ENCODE results near the gene NEUROD6.

NEUROD6 gene

DNA sequence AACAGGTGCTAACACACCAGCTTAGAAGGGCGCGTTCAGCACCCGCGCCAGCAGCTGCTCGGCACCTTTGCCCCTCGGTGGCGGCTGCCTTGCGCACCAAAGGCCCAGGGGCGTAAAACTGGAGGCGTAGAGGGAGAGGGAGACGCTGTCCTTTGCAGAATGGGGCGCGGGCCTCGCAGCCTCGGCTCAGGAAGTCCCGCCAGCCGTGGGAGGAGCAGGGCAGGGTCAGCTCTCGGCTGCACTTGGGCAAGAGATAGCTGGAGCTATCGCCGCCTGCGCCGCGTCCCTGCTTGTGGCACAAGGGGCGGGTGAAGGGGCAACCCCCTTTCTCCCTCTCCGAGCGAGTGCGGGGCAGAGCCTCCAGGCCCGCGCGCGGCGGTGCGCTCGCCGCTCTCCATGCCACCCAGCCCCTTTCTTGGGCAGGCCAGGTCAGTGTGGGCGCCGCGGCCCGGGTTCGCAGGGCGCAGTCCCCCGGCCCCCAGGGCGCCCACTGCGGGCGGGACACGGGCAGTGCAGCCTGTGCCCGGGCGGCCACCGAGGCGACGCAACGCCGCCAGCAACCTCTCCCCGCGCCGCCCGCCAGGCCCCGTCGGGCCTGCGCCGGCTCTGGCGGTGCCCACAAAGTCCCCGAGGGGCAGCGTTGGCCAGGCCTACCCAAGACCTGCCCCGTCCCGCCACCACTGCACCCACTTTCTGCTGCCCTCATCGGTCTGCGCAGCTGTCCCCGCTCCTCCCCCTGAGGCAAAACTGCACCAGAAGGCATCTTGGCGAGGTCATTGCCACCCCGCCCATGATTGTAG, 4.1 kb downstream of the NEUROD6 start (continued):
- TF ChIP-seq, protein P1, sequence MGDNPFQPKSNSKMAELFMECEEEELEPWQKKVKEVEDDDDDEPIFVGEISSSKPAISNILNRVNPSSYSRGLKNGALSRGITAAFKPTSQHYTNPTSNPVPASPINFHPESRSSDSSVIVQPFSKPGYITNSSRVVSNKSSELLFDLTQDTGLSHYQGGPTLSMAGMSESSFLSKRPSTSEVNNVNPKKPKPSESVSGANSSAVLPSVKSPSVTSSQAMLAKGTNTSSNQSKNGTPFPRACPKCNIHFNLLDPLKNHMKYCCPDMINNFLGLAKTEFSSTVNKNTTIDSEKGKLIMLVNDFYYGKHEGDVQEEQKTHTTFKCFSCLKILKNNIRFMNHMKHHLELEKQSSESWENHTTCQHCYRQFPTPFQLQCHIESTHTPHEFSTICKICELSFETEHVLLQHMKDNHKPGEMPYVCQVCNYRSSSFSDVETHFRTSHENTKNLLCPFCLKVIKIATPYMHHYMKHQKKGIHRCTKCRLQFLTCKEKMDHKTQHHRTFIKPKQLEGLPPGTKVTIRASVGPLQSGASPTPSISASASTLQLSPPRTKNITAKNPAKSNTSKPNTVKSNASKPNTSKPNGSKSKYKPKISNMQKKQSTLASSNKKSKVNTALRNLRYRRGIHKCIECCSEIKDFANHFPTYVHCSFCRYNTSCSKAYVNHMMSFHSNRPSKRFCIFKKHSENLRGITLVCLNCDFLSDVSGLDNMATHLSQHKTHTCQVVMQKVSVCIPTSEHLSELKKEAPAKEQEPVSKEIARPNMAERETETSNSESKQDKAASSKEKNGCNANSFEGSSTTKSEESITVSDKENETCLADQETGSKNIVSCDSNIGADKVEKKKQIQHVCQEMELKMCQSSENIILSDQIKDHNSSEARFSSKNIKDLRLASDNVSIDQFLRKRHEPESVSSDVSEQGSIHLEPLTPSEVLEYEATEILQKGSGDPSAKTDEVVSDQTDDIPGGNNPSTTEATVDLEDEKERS (tag by site-specific recombination; IDR thresholded peaks at IDR 0.05), result no peak
- no peak for TF ChIP-seq SETDB1 (IDR thresholded peaks at IDR 0.05; ENCODE audit: insufficient read length, low read length)
- TF ChIP-seq ZBTB17 (tag by site-specific recombination; IDR thresholded peaks at IDR 0.05), result no peak

DNA sequence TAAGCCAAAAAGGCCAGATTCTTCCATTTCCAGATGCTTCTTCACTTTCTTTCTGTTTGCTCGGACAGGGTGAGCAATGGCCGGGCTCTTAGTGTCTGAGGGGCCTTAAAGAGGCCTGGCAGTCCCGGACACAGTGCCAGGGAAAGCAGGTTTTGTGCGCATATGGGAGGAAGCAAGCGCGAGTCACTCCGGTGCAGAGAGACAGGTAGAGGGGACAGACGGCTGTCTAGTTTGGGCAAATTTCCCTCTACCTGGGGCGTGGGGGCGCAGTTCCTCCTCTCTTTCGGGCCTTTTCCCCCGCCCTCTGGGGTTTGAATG, 4.7 kb downstream of the NEUROD6 start:
- Histone ChIP-seq H3K4me1 (ENCODE audit: control insufficient read depth, insufficient read depth, low read length) (peaks cover 4% of the 10 kb centered on the region; the same call in 1 of the 2 replicates), H3K9me3 (ENCODE audit: control insufficient read depth, insufficient read depth, low read depth, low read length) (no peaks in the 10 kb centered on the region), H3K36me3 (ENCODE audit: control insufficient read depth in 2 of 2, insufficient read depth in 1 of 2, low read length in 2 of 2) (no peaks in the 10 kb centered on the region), H3K27ac (ENCODE audit: extremely low read depth, low read depth, low read length) (no peak overlapping the region), H3K4me3 (ENCODE audit: low read depth, low read length) (no peak overlapping the region)
- TF ChIP-seq OSR2 (tag by site-specific recombination; IDR thresholded peaks at IDR 0.05) (no peak), KLF9 (tag by site-specific recombination; IDR thresholded peaks at IDR 0.05; ENCODE audit: low read depth) (no peak), SP7 (tag by site-specific recombination; IDR thresholded peaks at IDR 0.05) (no peak), ZBTB7A (tag by site-specific recombination; IDR thresholded peaks at IDR 0.05; ENCODE audit: low read depth) (no peak)
- TF ChIP-seq, protein P2, sequence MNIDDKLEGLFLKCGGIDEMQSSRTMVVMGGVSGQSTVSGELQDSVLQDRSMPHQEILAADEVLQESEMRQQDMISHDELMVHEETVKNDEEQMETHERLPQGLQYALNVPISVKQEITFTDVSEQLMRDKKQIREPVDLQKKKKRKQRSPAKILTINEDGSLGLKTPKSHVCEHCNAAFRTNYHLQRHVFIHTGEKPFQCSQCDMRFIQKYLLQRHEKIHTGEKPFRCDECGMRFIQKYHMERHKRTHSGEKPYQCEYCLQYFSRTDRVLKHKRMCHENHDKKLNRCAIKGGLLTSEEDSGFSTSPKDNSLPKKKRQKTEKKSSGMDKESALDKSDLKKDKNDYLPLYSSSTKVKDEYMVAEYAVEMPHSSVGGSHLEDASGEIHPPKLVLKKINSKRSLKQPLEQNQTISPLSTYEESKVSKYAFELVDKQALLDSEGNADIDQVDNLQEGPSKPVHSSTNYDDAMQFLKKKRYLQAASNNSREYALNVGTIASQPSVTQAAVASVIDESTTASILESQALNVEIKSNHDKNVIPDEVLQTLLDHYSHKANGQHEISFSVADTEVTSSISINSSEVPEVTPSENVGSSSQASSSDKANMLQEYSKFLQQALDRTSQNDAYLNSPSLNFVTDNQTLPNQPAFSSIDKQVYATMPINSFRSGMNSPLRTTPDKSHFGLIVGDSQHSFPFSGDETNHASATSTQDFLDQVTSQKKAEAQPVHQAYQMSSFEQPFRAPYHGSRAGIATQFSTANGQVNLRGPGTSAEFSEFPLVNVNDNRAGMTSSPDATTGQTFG (tag by site-specific recombination; IDR thresholded peaks at IDR 0.05; ENCODE audit: borderline replicate concordance), result no peak
- TF ChIP-seq, protein P3, sequence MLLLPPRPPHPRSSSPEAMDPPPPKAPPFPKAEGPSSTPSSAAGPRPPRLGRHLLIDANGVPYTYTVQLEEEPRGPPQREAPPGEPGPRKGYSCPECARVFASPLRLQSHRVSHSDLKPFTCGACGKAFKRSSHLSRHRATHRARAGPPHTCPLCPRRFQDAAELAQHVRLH (tag by site-specific recombination; IDR thresholded peaks at IDR 0.05), result no peak
- POLR2A ChIA-PET, result no interaction called here
- CTCF ChIA-PET, result no interaction called here

DNA sequence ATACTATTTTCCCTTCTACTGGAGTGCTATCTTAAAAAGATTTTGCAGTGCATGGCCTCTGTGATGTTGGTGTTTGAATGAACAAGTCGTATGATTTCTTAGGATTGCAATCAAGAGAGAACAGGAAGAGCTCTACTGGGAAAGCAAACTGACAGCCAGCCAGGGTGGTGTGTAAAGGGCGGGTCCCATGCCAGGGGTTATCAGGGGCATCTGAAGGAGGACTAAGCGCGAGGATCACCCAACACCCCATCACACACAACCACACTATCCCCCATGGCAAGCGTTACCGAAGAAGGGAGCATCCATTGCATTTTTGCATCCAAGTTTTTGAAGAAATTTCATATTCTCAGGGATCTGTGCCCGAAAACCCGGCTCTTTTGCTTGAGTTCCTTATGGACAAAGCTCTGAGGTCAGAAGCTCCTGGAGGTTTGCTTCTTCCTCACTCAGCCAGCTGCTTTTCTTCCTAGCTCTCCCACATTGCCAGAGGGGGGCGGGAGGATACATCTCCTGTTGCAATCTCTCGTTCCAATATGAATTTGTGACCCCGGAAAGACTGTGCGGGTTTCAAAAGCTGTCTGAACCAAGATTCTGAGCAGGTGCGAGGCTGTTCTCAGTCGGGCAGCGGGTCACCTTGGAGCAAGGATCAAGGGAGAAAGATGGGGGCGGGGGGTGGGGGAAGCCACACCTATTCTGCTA, 5.2 kb downstream of the NEUROD6 start:
- H3K4me1 ChIP-seq (ENCODE audit: control insufficient read depth, insufficient read depth, low read length), result no peaks in the 10 kb centered on the region
- H3K36me3 ChIP-seq (ENCODE audit: control insufficient read depth in 2 of 2, insufficient read depth in 1 of 2, low read length in 2 of 2), result no peaks in the 10 kb centered on the region
- no peaks in the 10 kb centered on the region for H3K9me3 ChIP-seq (ENCODE audit: control insufficient read depth, insufficient read depth, low read depth, low read length)
- ChIA-PET POLR2A (no interaction called here), CTCF (no interaction called here)
- no peak overlapping the region for H3K4me3 ChIP-seq (ENCODE audit: low read depth, low read length)
- no peak overlapping the region for H3K27ac ChIP-seq (ENCODE audit: extremely low read depth, low read depth, low read length)
- TF ChIP-seq ZNF404 (tag by site-specific recombination; IDR thresholded peaks at IDR 0.05) (no peak), ZNF416 (tag by site-specific recombination; IDR thresholded peaks at IDR 0.05) (no peak), ZNF585B (tag by site-specific recombination; IDR thresholded peaks at IDR 0.05) (no peak), ZFP41 (tag by site-specific recombination; IDR thresholded peaks at IDR 0.05; ENCODE audit: borderline replicate concordance) (no peak), ZBTB21 (tag by site-specific recombination; IDR thresholded peaks at IDR 0.05) (no peak), PBX3 (CRISPR knock-in tag; IDR thresholded peaks at IDR 0.05) (no peak), ZNF529 (tag by site-specific recombination; IDR thresholded peaks at IDR 0.05; ENCODE audit: insufficient replicate concordance) (no peak), ZNF335 (tag by site-specific recombination; conservative IDR thresholded peaks at IDR 0.05) (no peak), ZNF354C (tag by site-specific recombination; IDR thresholded peaks at IDR 0.05; ENCODE audit: borderline replicate concordance, low read depth) (no peak), ZNF837 (tag by site-specific recombination; IDR thresholded peaks at IDR 0.05) (no peak), ZNF626 (tag by site-specific recombination; IDR thresholded peaks at IDR 0.05) (no peak)
- TF ChIP-seq, protein P4, sequence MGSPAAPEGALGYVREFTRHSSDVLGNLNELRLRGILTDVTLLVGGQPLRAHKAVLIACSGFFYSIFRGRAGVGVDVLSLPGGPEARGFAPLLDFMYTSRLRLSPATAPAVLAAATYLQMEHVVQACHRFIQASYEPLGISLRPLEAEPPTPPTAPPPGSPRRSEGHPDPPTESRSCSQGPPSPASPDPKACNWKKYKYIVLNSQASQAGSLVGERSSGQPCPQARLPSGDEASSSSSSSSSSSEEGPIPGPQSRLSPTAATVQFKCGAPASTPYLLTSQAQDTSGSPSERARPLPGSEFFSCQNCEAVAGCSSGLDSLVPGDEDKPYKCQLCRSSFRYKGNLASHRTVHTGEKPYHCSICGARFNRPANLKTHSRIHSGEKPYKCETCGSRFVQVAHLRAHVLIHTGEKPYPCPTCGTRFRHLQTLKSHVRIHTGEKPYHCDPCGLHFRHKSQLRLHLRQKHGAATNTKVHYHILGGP (tag by site-specific recombination; IDR thresholded peaks at IDR 0.05), result no peak
- TF ChIP-seq, protein P5, sequence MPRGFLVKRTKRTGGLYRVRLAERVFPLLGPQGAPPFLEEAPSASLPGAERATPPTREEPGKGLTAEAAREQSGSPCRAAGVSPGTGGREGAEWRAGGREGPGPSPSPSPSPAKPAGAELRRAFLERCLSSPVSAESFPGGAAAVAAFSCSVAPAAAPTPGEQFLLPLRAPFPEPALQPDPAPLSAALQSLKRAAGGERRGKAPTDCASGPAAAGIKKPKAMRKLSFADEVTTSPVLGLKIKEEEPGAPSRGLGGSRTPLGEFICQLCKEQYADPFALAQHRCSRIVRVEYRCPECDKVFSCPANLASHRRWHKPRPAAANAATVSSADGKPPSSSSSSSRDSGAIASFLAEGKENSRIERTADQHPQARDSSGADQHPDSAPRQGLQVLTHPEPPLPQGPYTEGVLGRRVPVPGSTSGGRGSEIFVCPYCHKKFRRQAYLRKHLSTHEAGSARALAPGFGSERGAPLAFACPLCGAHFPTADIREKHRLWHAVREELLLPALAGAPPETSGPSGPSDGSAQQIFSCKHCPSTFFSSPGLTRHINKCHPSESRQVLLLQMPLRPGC (tag by site-specific recombination; IDR thresholded peaks at IDR 0.05), result no peak
